Lung (tissue), 12 donors: ENCODE results near the gene GJD2. TPM values are rescaled to one million over a fixed set of nuclear protein-coding genes. Genes with fewer than 3 reads are reported as not detected.

Experiments
- ATAC-seq: fragments of 200-7000 bp; cut with Tn5 transposase; one replicate; pipeline ENCODE4 v1.9.1; 2020; ENCODE audit warnings: moderate number of reproducible peaks; ENCODE audit not compliant: insufficient read depth, low FRiP score
- DNase-seq, 3 donors: peaks; one replicate each; pipeline ENCODE4 v3.0.0-alpha.2; 2013 to 2017
- H3K27ac ChIP-seq, 2 donors: one replicate each; pipeline ENCODE4 v1.5.1; 2013; ENCODE audit warnings: mild to moderate bottlenecking in 2 of 2, moderate library complexity in 2 of 2, control low read depth in 1 of 2, inconsistent platforms in 1 of 2, low read depth in 1 of 2, low read length in 1 of 2
- H3K27me3 ChIP-seq, 3 donors: one replicate each; pipeline ENCODE4 v1.5.1; 2013; ENCODE audit warnings: low read length in 2 of 3; ENCODE audit not compliant: control insufficient read depth in 3 of 3, insufficient read depth in 3 of 3
- H3K36me3 ChIP-seq, 4 donors: one replicate each; pipeline ENCODE4 v1.5.1; 2013; ENCODE audit warnings: low read length in 4 of 4, mild to moderate bottlenecking in 1 of 4, moderate library complexity in 1 of 4; ENCODE audit not compliant: control insufficient read depth in 4 of 4, insufficient read depth in 4 of 4
- H3K4me1 ChIP-seq, 5 donors: one replicate each; pipeline ENCODE4 v1.5.1; 2013; ENCODE audit warnings: low read length in 5 of 5, mild to moderate bottlenecking in 2 of 5, moderate library complexity in 1 of 5; ENCODE audit not compliant: control insufficient read depth in 5 of 5, insufficient read depth in 5 of 5
- H3K4me3 ChIP-seq: one replicate; pipeline ENCODE4 v1.5.1; 2013; ENCODE audit warnings: mild to moderate bottlenecking, control low read depth, moderate library complexity
- H3K9ac ChIP-seq, 2 donors: one replicate each; pipeline ENCODE4 v1.5.1; 2013; ENCODE audit warnings: low read length in 2 of 2, control low read depth in 1 of 2; ENCODE audit not compliant: insufficient read depth in 1 of 2
- H3K9me3 ChIP-seq, 4 donors: one replicate each; pipeline ENCODE4 v1.5.1; 2013; ENCODE audit warnings: low read length in 3 of 4, mild to moderate bottlenecking in 1 of 4, moderate library complexity in 1 of 4; ENCODE audit not compliant: control insufficient read depth in 4 of 4, insufficient read depth in 3 of 4
- CTCF ChIP-seq: IDR thresholded peaks from 2 replicates; pipeline ENCODE4 v1.5.1; 2012; ENCODE audit warnings: mild to moderate bottlenecking; ENCODE audit errors: control extremely low read depth, extremely low read depth
- WGBS, 2 donors: extraction: QIAGEN DNeasy Blood & Tissue Kit; methylation state at CpG; one replicate each; pipeline ENCODE4 v1.1.7; 2013; 5-methylcytosine and 5-hydroxymethylcytosine counted together
- polyA plus RNA-seq, 2 donors: library from polyadenylated mRNA; stranded (reverse); fragments of 200-250 nt; gene quantifications; one replicate each; pipeline ENCODE4 v1.2.1, GENCODE V29; 2013
- total RNA-seq, 2 donors: library from RNA; depleted of rRNA in 1 of 2; stranded (reverse); fragments of >200 nt in 1 of 2; gene quantifications; one replicate each; pipeline ENCODE4 v1.2.1, GENCODE V29; 2014 to 2021
- donor health status: control.
- donor health status: control.
- donor health status: Bipolar disorder and iron deficiency.
- donor health status: healthy.
- donor health status: DM: yes; HTN: yes; CAD: no.

Gene GJD2
- total and polyA plus RNA-seq, 4 donors, result 0.17 TPM; not detected in 3

GRCh38 chr15:34759347-34759746 is 4.5 kb upstream of the GJD2 start:
- 43 to 44% methylated on average over 3 of the region's 3 CpGs for WGBS, 2 donors
- H3K9me3 ChIP-seq, result peaks cover 0 to 2% (median 0%) of the 10 kb centered on the region in 4 donors
- H3K4me3 ChIP-seq, result no peak overlapping the region
- DNase-seq, result no peak
- no peak for ATAC-seq
- no peak for TF ChIP-seq CTCF
- H3K27ac ChIP-seq, result no peak overlapping the region
- no peak overlapping the region for H3K9ac ChIP-seq
- peaks cover 0 to 47% (median 44%) of the 10 kb centered on the region in 3 donors for H3K27me3 ChIP-seq
- H3K4me1 ChIP-seq, result peaks cover 0 to 5% (median 0%) of the 10 kb centered on the region in 5 donors
- H3K36me3 ChIP-seq, result no peaks in the 10 kb centered on the region

- H3K27me3 ChIP-seq, result peaks cover 0 to 64% (median 54%) of the 10 kb centered on the region in 3 donors
- WGBS, 2 donors, result 79 to 83% methylated on average over 3 of the region's 3 CpGs
These were observed 2.5 kb upstream of the GJD2 start for GRCh38 chr15:34757262-34757661.

DNA sequence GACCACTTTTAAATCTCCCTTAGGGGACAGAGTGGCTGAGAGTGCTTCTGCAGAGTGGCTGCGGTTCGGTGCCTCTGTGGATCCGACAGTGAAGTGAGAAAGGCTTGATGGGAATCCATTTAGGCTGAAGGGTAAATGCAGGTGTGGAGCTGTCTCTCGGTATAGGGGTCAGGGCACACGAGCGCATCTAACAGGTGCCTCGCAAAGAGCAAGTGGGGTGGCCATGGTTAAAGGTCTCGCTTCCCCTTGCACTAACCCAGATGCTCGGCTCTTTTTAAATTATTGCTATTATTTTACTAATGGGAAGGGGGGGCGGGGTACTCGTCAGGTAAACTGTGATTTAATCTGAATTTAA is 598 bp upstream of the GJD2 start:
- ATAC-seq, result no peak

More at GRCh38 chr15:34757262-34757661, 2.5 kb upstream of the GJD2 start:
- H3K9ac ChIP-seq, result no peak overlapping the region
- H3K4me3 ChIP-seq, result no peak overlapping the region
- no peak overlapping the region for H3K27ac ChIP-seq
- peaks cover 0 to 5% (median 0%) of the 10 kb centered on the region in 5 donors for H3K4me1 ChIP-seq
- H3K9me3 ChIP-seq, result peaks cover 0 to 11% (median 0%) of the 10 kb centered on the region in 4 donors
- no peaks in the 10 kb centered on the region for H3K36me3 ChIP-seq
- no peak for DNase-seq
- ATAC-seq, result no peak
- TF ChIP-seq CTCF, result no peak

More for the DNA sequence above, 598 bp upstream of the GJD2 start:
- WGBS, 2 donors, result 6 to 9% methylated on average over 11 of the region's 11 CpGs
- no peak for DNase-seq
- Histone ChIP-seq H3K9me3 (peaks cover 0 to 12% (median 0%) of the 10 kb centered on the region in 4 donors), H3K27ac (no peak overlapping the region), H3K9ac (no peak overlapping the region), H3K36me3 (no peaks in the 10 kb centered on the region), H3K4me1 (peaks cover 0 to 5% (median 0%) of the 10 kb centered on the region in 5 donors), H3K4me3 (no peak overlapping the region), H3K27me3 (peaks cover 0 to 65% (median 52%) of the 10 kb centered on the region in 3 donors)
- no peak for TF ChIP-seq CTCF
